Hepatocyte (in vitro differentiated cells): Measurements from ENCODE around the gene GMNC. TPM values are rescaled to one million over a fixed set of nuclear protein-coding genes. Genes with fewer than 3 reads are reported as not detected.

ENCODE experiments used
- DNase-seq: peaks from one replicate; pipeline ENCODE4 v3.0.0-alpha.2; 2016; ENCODE audit warnings: low spot score
- H2AFZ ChIP-seq: fragments of 200-600 bp; sonication (generic); 2 replicates; pipeline ENCODE4 v1.6.0; 2016; ENCODE audit warnings: antibody characterized with exemption, mild to moderate bottlenecking
- H3K27ac ChIP-seq: fragments of 200-600 bp; sonication (generic); 2 replicates; pipeline ENCODE4 v1.5.1; 2016; ENCODE audit warnings: mild to moderate bottlenecking
- H3K27me3 ChIP-seq: fragments of 200-600 bp; sonication (generic); 2 replicates; pipeline ENCODE4 v1.6.1; 2016
- H3K36me3 ChIP-seq: fragments of 200-600 bp; sonication (generic); replicated peaks from 2 replicates; pipeline ENCODE4 v1.5.1; 2016; ENCODE audit warnings: low read depth; ENCODE audit not compliant: insufficient read depth
- H3K4me1 ChIP-seq: fragments of 200-600 bp; sonication (generic); 2 replicates; pipeline ENCODE4 v1.5.1; 2016; ENCODE audit warnings: mild to moderate bottlenecking, moderate library complexity; ENCODE audit not compliant: insufficient read depth
- H3K4me2 ChIP-seq: fragments of 200-600 bp; sonication (generic); 2 replicates; pipeline ENCODE4 v1.6.0; 2016
- H3K4me3 ChIP-seq: fragments of 200-600 bp; sonication (generic); 2 replicates; pipeline ENCODE4 v1.5.1; 2016; ENCODE audit warnings: mild to moderate bottlenecking
- H3K79me2 ChIP-seq: fragments of 200-600 bp; sonication (generic); 2 replicates; pipeline ENCODE4 v1.6.0; 2017; ENCODE audit warnings: mild to moderate bottlenecking
- H3K9me2 ChIP-seq: fragments of 200-600 bp; sonication (generic); replicated peaks from 2 replicates; pipeline ENCODE4 v1.6.0; 2017; ENCODE audit warnings: mild to moderate bottlenecking; ENCODE audit not compliant: insufficient read depth
- H3K9me3 ChIP-seq: fragments of 200-600 bp; sonication (generic); 2 replicates; pipeline ENCODE4 v1.5.1; 2016; ENCODE audit warnings: low read depth, mild to moderate bottlenecking
- H4K20me1 ChIP-seq: fragments of 200-600 bp; sonication (generic); 2 replicates; pipeline ENCODE4 v1.6.0; 2016; ENCODE audit warnings: mild to moderate bottlenecking; ENCODE audit not compliant: insufficient read depth, poor library complexity, severe bottlenecking
- CTCF ChIP-seq: fragments of 200-600 bp; sonication (generic); IDR thresholded peaks from 2 replicates; pipeline ENCODE4 v1.5.1; 2016; ENCODE audit warnings: antibody characterized with exemption, mild to moderate bottlenecking; ENCODE audit not compliant: poor library complexity
- EZH2 ChIP-seq: fragments of 200-600 bp; sonication (generic); IDR thresholded peaks from 2 replicates; pipeline ENCODE4 v1.6.1; 2016; ENCODE audit warnings: antibody characterized with exemption, mild to moderate bottlenecking, borderline replicate concordance
- EZH2phosphoT487 ChIP-seq: fragments of 200-600 bp; sonication (generic); IDR thresholded peaks from one replicate; pipeline ENCODE4 v1.6.1; 2018; ENCODE audit warnings: antibody characterized with exemption, mild to moderate bottlenecking, low read depth, moderate library complexity; ENCODE audit not compliant: unreplicated experiment, severe bottlenecking
- WGBS: methylation state at CpG from one replicate; pipeline ENCODE4 v1.1.6; 2016; ENCODE audit warnings: low lambda C conversion rate; ENCODE audit errors: missing lambda C conversion rate; 5-methylcytosine and 5-hydroxymethylcytosine counted together
- polyA plus RNA-seq: library from polyadenylated mRNA; unstranded; fragments of >200 nt; fragmentation: Nextera tagmentation; extraction: Ambion mirVana; gene quantifications from 2 replicates; pipeline ENCODE4 v1.2.1, GENCODE V29; 2016
- total RNA-seq: library from RNA; depleted of rRNA; stranded (reverse); fragments of >200 nt; gene quantifications from 2 replicates; pipeline ENCODE4 v1.2.3, GENCODE V29; 2014

GMNC gene
- total and polyA plus RNA-seq, 2 experiments from 2014 or later = 0.86 to 0.90 TPM

DNA sequence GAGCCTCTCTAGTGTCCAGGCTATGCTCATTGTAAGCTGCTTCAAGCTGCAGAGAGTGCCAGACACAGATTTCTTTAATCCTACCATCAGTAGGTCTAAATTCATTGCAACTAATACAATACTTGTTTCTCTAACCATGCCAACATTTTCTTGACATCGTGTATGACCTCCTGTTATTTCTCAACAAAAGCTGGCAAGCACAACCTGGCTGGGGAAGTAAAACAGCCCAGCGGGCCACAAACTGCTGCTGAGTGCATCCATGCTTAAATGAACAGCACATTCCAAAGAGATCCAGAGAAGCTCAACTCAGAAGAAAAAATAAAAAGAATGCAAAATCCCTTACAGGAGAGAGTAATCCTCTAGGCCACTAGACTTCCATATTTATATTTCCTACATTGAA, 36.5 kb downstream of the GMNC start:
- H4K20me1 ChIP-seq = no peaks in the 10 kb centered on the region
- no peak overlapping the region for H3K27ac ChIP-seq
- H3K9me2 ChIP-seq = no peaks in the 10 kb centered on the region
- H3K4me2 ChIP-seq = no peak overlapping the region
- H2AFZ ChIP-seq = no peak overlapping the region
- H3K79me2 ChIP-seq = no peaks in the 10 kb centered on the region
- H3K27me3 ChIP-seq = no peaks in the 10 kb centered on the region
- no peak for TF ChIP-seq EZH2
- TF ChIP-seq EZH2phosphoT487 = no peak
- TF ChIP-seq CTCF = no peak
- WGBS = 85% methylated on average over 2 of the region's 2 CpGs
- no peak for DNase-seq
- H3K9me3 ChIP-seq = no peaks in the 10 kb centered on the region
- H3K4me3 ChIP-seq = no peak overlapping the region
- no peaks in the 10 kb centered on the region for H3K36me3 ChIP-seq
- H3K4me1 ChIP-seq = no peaks in the 10 kb centered on the region

DNA sequence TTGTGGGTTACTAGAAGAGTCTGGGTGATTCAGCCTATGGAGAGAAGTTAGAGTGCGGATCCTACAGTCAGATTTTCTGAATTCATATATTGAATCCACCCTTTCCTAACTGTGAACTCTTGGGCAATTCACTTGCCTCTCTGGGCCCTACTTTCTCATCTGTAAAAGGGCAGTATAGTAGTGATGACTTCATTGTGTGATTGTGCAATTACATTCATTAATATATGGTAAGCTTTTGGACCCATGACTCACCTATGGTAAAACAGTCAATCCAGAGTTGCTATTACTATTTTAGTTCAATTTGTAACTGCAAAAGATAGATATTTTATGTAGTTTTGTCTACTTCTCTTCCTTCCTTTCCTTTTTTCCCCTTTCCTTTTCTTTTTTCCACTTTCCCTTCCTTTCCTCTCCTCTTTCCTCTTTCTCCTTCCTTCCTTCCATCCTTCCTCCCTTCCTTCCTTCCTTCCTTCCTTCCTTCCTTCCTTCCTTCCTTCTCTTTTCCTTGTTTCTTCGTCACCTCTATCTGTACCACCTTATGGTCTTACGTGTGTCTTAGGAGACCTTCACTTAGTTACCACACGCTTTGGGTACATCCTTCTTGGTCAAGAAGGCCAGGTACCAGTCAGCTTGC, 37.0 kb downstream of the GMNC start:
- H3K27ac ChIP-seq = no peak overlapping the region

GRCh38 chr3:190811775-190812480, 50.6 kb downstream of the GMNC start:
- Histone ChIP-seq H3K79me2 (no peaks in the 10 kb centered on the region), H4K20me1 (no peaks in the 10 kb centered on the region), H3K4me3 (no peak overlapping the region), H3K27ac (no peak overlapping the region), H3K9me3 (no peaks in the 10 kb centered on the region), H3K9me2 (no peaks in the 10 kb centered on the region), H2AFZ (no peak overlapping the region), H3K4me2 (no peak overlapping the region), H3K36me3 (no peaks in the 10 kb centered on the region), H3K4me1 (no peaks in the 10 kb centered on the region), H3K27me3 (no peaks in the 10 kb centered on the region)
- WGBS = 41% methylated on average over 14 of the region's 14 CpGs
- peak; percentile 75 for DNase-seq
- TF ChIP-seq EZH2 = no peak
- TF ChIP-seq EZH2phosphoT487 = no peak
- peak; percentile 76 for TF ChIP-seq CTCF

More for the DNA sequence above, 37.0 kb downstream of the GMNC start:
- Histone ChIP-seq H3K4me1 (no peaks in the 10 kb centered on the region), H3K79me2 (no peaks in the 10 kb centered on the region), H2AFZ (no peak overlapping the region), H3K4me3 (no peak overlapping the region), H3K36me3 (no peaks in the 10 kb centered on the region), H4K20me1 (no peaks in the 10 kb centered on the region), H3K9me3 (no peaks in the 10 kb centered on the region), H3K27me3 (no peaks in the 10 kb centered on the region), H3K4me2 (no peak overlapping the region), H3K9me2 (no peaks in the 10 kb centered on the region)
- DNase-seq = no peak
- TF ChIP-seq CTCF = no peak
- WGBS = 89% methylated on average over 4 of the region's 4 CpGs
